DND-41 (cell line): ENCODE measurements around the gene YPEL5.

Experiments
- ATAC-seq: fragments of 200-7000 bp; cut with Tn5 transposase; 3 replicates; pipeline ENCODE4 v1.9.1; 2021; ENCODE audit warnings: low read depth; ENCODE audit not compliant: insufficient read depth
- DNase-seq: peaks from one replicate; pipeline ENCODE4 v3.0.0-alpha.2; 2020
- H2AFZ ChIP-seq: 2 replicates; pipeline ENCODE4 v1.6.0; 2012; ENCODE audit warnings: low read depth, low read length
- H3K27ac ChIP-seq: 2 replicates; pipeline ENCODE4 v1.5.1; 2012; ENCODE audit warnings: low read length, inconsistent platforms
- H3K27me3 ChIP-seq: fragments of 200-600 bp; sonication (generic); 2 replicates; pipeline ENCODE4 v1.6.0; 2012; ENCODE audit warnings: low read length, mild to moderate bottlenecking, inconsistent platforms; ENCODE audit not compliant: insufficient read depth, poor library complexity
- H3K36me3 ChIP-seq: 2 replicates; pipeline ENCODE4 v1.5.1; 2012; ENCODE audit warnings: low read length, inconsistent platforms; ENCODE audit not compliant: insufficient read depth
- H3K4me1 ChIP-seq: 2 replicates; pipeline ENCODE4 v1.5.1; 2012; ENCODE audit warnings: mild to moderate bottlenecking, low read length; ENCODE audit not compliant: insufficient read depth
- H3K4me2 ChIP-seq: 2 replicates; pipeline ENCODE4 v1.6.0; 2012; ENCODE audit warnings: mild to moderate bottlenecking, moderate library complexity, low read length, inconsistent platforms; ENCODE audit not compliant: insufficient read depth
- H3K4me3 ChIP-seq, 2 experiments: fragments of 200-600 bp in 1 of 2; shearing (Covaris generic) in 1 of 2; 2 replicates each; pipeline ENCODE4 v1.5.1; 2012 to 2016; ENCODE audit warnings: inconsistent platforms in 2 of 2, low read length in 2 of 2, mild to moderate bottlenecking in 2 of 2, low read depth in 1 of 2, moderate library complexity in 1 of 2
- H3K79me2 ChIP-seq: 2 replicates; pipeline ENCODE4 v1.6.0; 2012; ENCODE audit warnings: low read length, inconsistent platforms; ENCODE audit not compliant: insufficient read depth
- H3K9ac ChIP-seq: 2 replicates; pipeline ENCODE4 v1.6.0; 2012; ENCODE audit warnings: low read depth, mild to moderate bottlenecking, inconsistent platforms, low read length, moderate library complexity
- H3K9me3 ChIP-seq: 2 replicates; pipeline ENCODE4 v1.5.1; 2012; ENCODE audit warnings: low read length, moderate library complexity, mild to moderate bottlenecking, inconsistent platforms; ENCODE audit not compliant: insufficient read depth, severe bottlenecking
- H4K20me1 ChIP-seq: 2 replicates; pipeline ENCODE4 v1.6.0; 2012; ENCODE audit warnings: low read length; ENCODE audit not compliant: insufficient read depth
- CTCF ChIP-seq: IDR thresholded peaks from 2 replicates; pipeline ENCODE4 v1.5.1; 2012; ENCODE audit warnings: borderline replicate concordance, low read length, moderate library complexity, mild to moderate bottlenecking; ENCODE audit not compliant: poor library complexity, severe bottlenecking; ENCODE audit errors: extremely low read depth
- EZH2 ChIP-seq: IDR thresholded peaks from 3 replicates; pipeline ENCODE4 v1.6.1; 2012; ENCODE audit warnings: borderline replicate concordance, low read depth, mild to moderate bottlenecking, moderate library complexity, low read length, inconsistent platforms; ENCODE audit not compliant: severe bottlenecking

Gene YPEL5

GRCh38 chr2:30177956-30178355 is 31.1 kb downstream of the YPEL5 start:
- no peak overlapping the region for H2AFZ ChIP-seq
- no peaks in the 10 kb centered on the region for H3K36me3 ChIP-seq
- H3K4me1 ChIP-seq = no peaks in the 10 kb centered on the region
- H4K20me1 ChIP-seq = no peaks in the 10 kb centered on the region
- H3K27me3 ChIP-seq = no peaks in the 10 kb centered on the region
- H3K4me3 ChIP-seq = no peak overlapping the region
- ATAC-seq (no peak), DNase-seq (no peak)
- H3K79me2 ChIP-seq = no peaks in the 10 kb centered on the region
- H3K9ac ChIP-seq = no peak overlapping the region
- no peak for TF ChIP-seq EZH2
- H3K9me3 ChIP-seq = no peaks in the 10 kb centered on the region
- H3K27ac ChIP-seq = no peak overlapping the region
- no peak overlapping the region for H3K4me2 ChIP-seq

- Histone ChIP-seq H3K27ac (no peak overlapping the region), H3K27me3 (no peaks in the 10 kb centered on the region), H3K4me1 (no peaks in the 10 kb centered on the region), H3K4me2 (no peak overlapping the region), H3K9ac (no peak overlapping the region), H3K9me3 (no peaks in the 10 kb centered on the region), H3K79me2 (no peaks in the 10 kb centered on the region), H3K4me3 (no peak overlapping the region), H3K36me3 (no peaks in the 10 kb centered on the region), H2AFZ (no peak overlapping the region), H4K20me1 (no peaks in the 10 kb centered on the region)
- ATAC-seq = no peak
- TF ChIP-seq CTCF = no peak
- no peak for TF ChIP-seq EZH2
- DNase-seq = no peak
Measured at GRCh38 chr2:30178618-30179434, 32.0 kb downstream of the YPEL5 start.

GRCh38 chr2:30179536-30179935 is 32.7 kb downstream of the YPEL5 start:
- no peak overlapping the region for H3K27ac ChIP-seq
- H3K4me1 ChIP-seq = no peaks in the 10 kb centered on the region
- TF ChIP-seq EZH2 (no peak), CTCF (no peak)
- ATAC-seq = no peak
- H3K27me3 ChIP-seq = no peaks in the 10 kb centered on the region
- no peaks in the 10 kb centered on the region for H4K20me1 ChIP-seq
- no peak overlapping the region for H3K4me2 ChIP-seq
- no peaks in the 10 kb centered on the region for H3K9me3 ChIP-seq
- DNase-seq = no peak
- H3K79me2 ChIP-seq = no peaks in the 10 kb centered on the region
- H3K36me3 ChIP-seq = no peaks in the 10 kb centered on the region
- H2AFZ ChIP-seq = no peak overlapping the region
- H3K9ac ChIP-seq = no peak overlapping the region
- no peak overlapping the region for H3K4me3 ChIP-seq

GRCh38 chr2:30180226-30180625 is 33.4 kb downstream of the YPEL5 start:
- Histone ChIP-seq H2AFZ (no peak overlapping the region), H3K4me2 (no peak overlapping the region), H3K27me3 (no peaks in the 10 kb centered on the region), H3K36me3 (no peaks in the 10 kb centered on the region), H3K9me3 (no peaks in the 10 kb centered on the region), H3K27ac (no peak overlapping the region), H4K20me1 (no peaks in the 10 kb centered on the region), H3K9ac (no peak overlapping the region), H3K4me1 (no peaks in the 10 kb centered on the region), H3K4me3 (no peak overlapping the region), H3K79me2 (no peaks in the 10 kb centered on the region)
- TF ChIP-seq EZH2 (no peak), CTCF (no peak)
- no peak for DNase-seq
- ATAC-seq = no peak
